Upper lobe of left lung (tissue), 4 donors: Measurements from ENCODE around the gene ATP13A1.

Experiments used
- CTCF ChIP-seq, 6 experiments: fragments of 450-650 bp in 4 of 6; fragments of 200-600 bp in 2 of 6; sonication (generic) in 2 of 6; IDR thresholded peaks; one replicate each; pipeline ENCODE4 v1.5.1; 2016 to 2019; ENCODE audit warnings: antibody characterized with exemption in 6 of 6
- POLR2A ChIP-seq, 4 donors: fragments of 450-650 bp; IDR thresholded peaks; one replicate each; pipeline ENCODE4 v1.5.1; 2016 to 2017; ENCODE audit warnings: antibody characterized with exemption in 4 of 4, mild to moderate bottlenecking in 2 of 4
- POLR2AphosphoS5 ChIP-seq, 2 donors: sonication (generic); formaldehyde crosslinking; IDR thresholded peaks; one replicate each; pipeline ENCODE4 v1.5.1; 2017; ENCODE audit warnings: antibody characterized with exemption in 2 of 2

- TF ChIP-seq POLR2A (IDR thresholded peaks at IDR 0.05) (peak in 2 of 4 donors; percentile 59 to 84), CTCF (IDR thresholded peaks at IDR 0.05) (peak in 2 of 6 experiments; percentile 8), POLR2AphosphoS5 (IDR thresholded peaks at IDR 0.05) (peak in 1 of 2 donors; percentile 59)
Measured at GRCh38 chr19:19618219-19619051, 45.0 kb downstream of the ATP13A1 start, which contains the start of gene PBX4.
